CD4-positive, alpha-beta memory T cell (primary cell): ENCODE results near the gene PRICKLE1. TPM values are rescaled to one million over a fixed set of nuclear protein-coding genes. Genes with fewer than 3 reads are reported as not detected.
A peak's percentile ranks its signal among the peaks of the same experiment; 100 is the strongest.

ENCODE experiments used
- CTCF ChIA-PET: fragments of 350-600 bp; sonication (Branson Sonifier 250); formaldehyde crosslinking; loops from one replicate; lab custom pipeline; 2021; ENCODE audit warnings: inconsistent platforms; ENCODE audit not compliant: partially characterized antibody; lab: Charles Lee
- POLR2A ChIA-PET: fragments of 350-600 bp; sonication (Branson Sonifier 250); formaldehyde crosslinking; loops from one replicate; lab custom pipeline; 2021; ENCODE audit not compliant: partially characterized antibody; lab: Charles Lee
- DNase-seq, 5 donors: peaks; one replicate each; pipeline versions ENCODE4 v3.0.0 to v3.0.0-alpha.2; 2020 to 2022; ENCODE audit warnings: mixed read lengths in 1 of 5
- H3K27ac ChIP-seq: one replicate; pipeline ENCODE4 v1.7.0; 2013; ENCODE audit warnings: low read depth, low read length
- H3K27me3 ChIP-seq: 2 replicates; pipeline ENCODE4 v1.7.0; 2013; ENCODE audit warnings: mild to moderate bottlenecking, low read length, moderate library complexity; ENCODE audit not compliant: insufficient read depth
- H3K36me3 ChIP-seq: 2 replicates; pipeline ENCODE4 v1.7.0; 2013; ENCODE audit warnings: mild to moderate bottlenecking, low read length, moderate library complexity; ENCODE audit not compliant: insufficient read depth
- H3K4me1 ChIP-seq: 2 replicates; pipeline ENCODE4 v1.7.0; 2013; ENCODE audit warnings: mild to moderate bottlenecking, low read length, moderate library complexity; ENCODE audit not compliant: insufficient read depth
- H3K4me3 ChIP-seq, 2 donors: one replicate each; pipeline ENCODE4 v1.7.0; 2013; ENCODE audit warnings: low read length in 2 of 2, mild to moderate bottlenecking in 1 of 2
- H3K9me3 ChIP-seq, 2 donors: one replicate each; pipeline ENCODE4 v1.7.0; 2013; ENCODE audit warnings: low read length in 2 of 2, control low read depth in 1 of 2; ENCODE audit not compliant: control insufficient read depth in 1 of 2
- H3K27ac Mint-ChIP-seq, 7 donors: one replicate each; pipeline ENCODE4 v1.8.0; 2020 to 2021; ENCODE audit warnings: mixed read lengths in 7 of 7, mild to moderate bottlenecking in 6 of 7, inconsistent platforms in 3 of 7, moderate library complexity in 3 of 7
- H3K27me3 Mint-ChIP-seq, 2 donors: one replicate each; pipeline ENCODE4 v1.8.0; 2020 to 2021; ENCODE audit warnings: mixed read lengths in 2 of 2
- H3K36me3 Mint-ChIP-seq, 2 donors: one replicate each; pipeline ENCODE4 v1.8.0; 2020 to 2021; ENCODE audit warnings: mixed read lengths in 2 of 2, inconsistent platforms in 1 of 2, mild to moderate bottlenecking in 1 of 2
- H3K4me1 Mint-ChIP-seq, 4 donors: one replicate each; pipeline ENCODE4 v1.8.0; 2020 to 2021; ENCODE audit warnings: mixed read lengths in 4 of 4, mild to moderate bottlenecking in 1 of 4
- H3K4me3 Mint-ChIP-seq, 8 donors: one replicate each; pipeline ENCODE4 v1.8.0; 2020 to 2021; ENCODE audit warnings: mixed read lengths in 8 of 8, mild to moderate bottlenecking in 7 of 8, moderate library complexity in 6 of 8, inconsistent platforms in 3 of 8
- H3K9me3 Mint-ChIP-seq, 8 donors: one replicate each; pipeline ENCODE4 v1.8.0; 2020 to 2021; ENCODE audit warnings: mixed read lengths in 8 of 8, mild to moderate bottlenecking in 5 of 8, inconsistent platforms in 3 of 8, moderate library complexity in 1 of 8
- intact Hi-C: fragments of 100-400 bp; cut with micrococcal nuclease; formaldehyde crosslinking; loops from one replicate; pipeline ENCODE4 v1.15.1; 2023
- polyA plus RNA-seq, 2 donors: library from polyadenylated mRNA; unstranded; fragments of 300-500 nt; fragmentation: Illumina TruSeq; gene quantifications; one replicate each; pipeline ENCODE4 v1.2.3, GENCODE V29; 2021
- total RNA-seq, 2 experiments: library from RNA; stranded (reverse); gene quantifications; one replicate each; pipeline ENCODE4 v1.2.3, GENCODE V29; 2021

PRICKLE1 gene
- total and polyA plus RNA-seq, 4 experiments from 2014 or later, result not detected

- Histone ChIP-seq H3K27me3 (peaks cover 10% of the 10 kb centered on the region), H3K27ac (no peak overlapping the region), H3K36me3 (no peaks in the 10 kb centered on the region), H3K4me3 (no peak overlapping the region), H3K9me3 (no peaks in the 10 kb centered on the region), H3K4me1 (peaks cover 18% of the 10 kb centered on the region)
- POLR2A ChIA-PET, result no interaction called here
- no peak for DNase-seq
- Mint-ChIP-seq H3K4me1 (peaks cover 3 to 18% (median 16%) of the 10 kb centered on the region in 4 donors), H3K36me3 (no peaks in the 10 kb centered on the region), H3K9me3 (peaks cover 0 to 4% (median 0%) of the 10 kb centered on the region in 8 donors), H3K27me3 (peaks cover 36 to 40% of the 10 kb centered on the region in 2 donors), H3K27ac (no peak overlapping the region), H3K4me3 (peak overlapping the region; percentile 53 to 71 (median 68))
- CTCF ChIA-PET, result no interaction called here
- intact Hi-C loops, result no loop called here
Measured at GRCh38 chr12:42588524-42589464, 752 bp downstream of the PRICKLE1 start.

GRCh38 chr12:42587601-42588523 is 1.7 kb downstream of the PRICKLE1 start:
- POLR2A ChIA-PET, result no interaction called here
- CTCF ChIA-PET, result no interaction called here
- Mint-ChIP-seq H3K4me3 (peak overlapping the region in 6 of 8 donors; percentile 11 to 71 (median 64)), H3K4me1 (peaks cover 3 to 18% (median 16%) of the 10 kb centered on the region in 4 donors), H3K27ac (no peak overlapping the region), H3K9me3 (peaks cover 0 to 4% (median 0%) of the 10 kb centered on the region in 8 donors), H3K27me3 (peaks cover 35 to 42% of the 10 kb centered on the region in 2 donors), H3K36me3 (no peaks in the 10 kb centered on the region)
- H3K4me3 ChIP-seq, result no peak overlapping the region
- H3K36me3 ChIP-seq, result no peaks in the 10 kb centered on the region
- no peak overlapping the region for H3K27ac ChIP-seq
- H3K27me3 ChIP-seq, result peaks cover 10% of the 10 kb centered on the region
- H3K4me1 ChIP-seq, result peaks cover 18% of the 10 kb centered on the region
- intact Hi-C loops, result no loop called here
- H3K9me3 ChIP-seq, result no peaks in the 10 kb centered on the region
- no peak for DNase-seq

GRCh38 chr12:42586268-42586667 is 3.3 kb downstream of the PRICKLE1 start:
- peaks cover 34 to 36% of the 10 kb centered on the region in 2 donors for H3K27me3 Mint-ChIP-seq

GRCh38 chr12:42585841-42586216 is 3.7 kb downstream of the PRICKLE1 start:
- DNase-seq, result no peak
- Histone ChIP-seq H3K4me1 (peaks cover 16% of the 10 kb centered on the region), H3K27ac (no peak overlapping the region), H3K4me3 (no peak overlapping the region), H3K27me3 (peaks cover 8% of the 10 kb centered on the region), H3K36me3 (no peaks in the 10 kb centered on the region), H3K9me3 (no peaks in the 10 kb centered on the region)
- Mint-ChIP-seq H3K27me3 (peaks cover 32 to 33% of the 10 kb centered on the region in 2 donors), H3K36me3 (no peaks in the 10 kb centered on the region), H3K27ac (no peak overlapping the region), H3K4me1 (peaks cover 3 to 16% (median 15%) of the 10 kb centered on the region in 4 donors), H3K9me3 (peaks cover 0 to 4% (median 0%) of the 10 kb centered on the region in 8 donors), H3K4me3 (no peak overlapping the region)
- POLR2A ChIA-PET, result no interaction called here
- intact Hi-C loops, result no loop called here
- CTCF ChIA-PET, result no interaction called here

More at GRCh38 chr12:42586268-42586667, 3.3 kb downstream of the PRICKLE1 start:
- H3K36me3 Mint-ChIP-seq, result no peaks in the 10 kb centered on the region
- Histone ChIP-seq H3K36me3 (no peaks in the 10 kb centered on the region), H3K4me3 (no peak overlapping the region), H3K4me1 (peaks cover 18% of the 10 kb centered on the region), H3K27me3 (peaks cover 10% of the 10 kb centered on the region), H3K27ac (no peak overlapping the region), H3K9me3 (no peaks in the 10 kb centered on the region)
- ChIA-PET POLR2A (no interaction called here), CTCF (no interaction called here)
- H3K4me3 Mint-ChIP-seq, result no peak overlapping the region
- intact Hi-C loops, result no loop called here
- DNase-seq, result no peak
- peaks cover 0 to 4% (median 0%) of the 10 kb centered on the region in 8 donors for H3K9me3 Mint-ChIP-seq
- no peak overlapping the region for H3K27ac Mint-ChIP-seq
- H3K4me1 Mint-ChIP-seq, result peaks cover 3 to 18% (median 16%) of the 10 kb centered on the region in 4 donors

GRCh38 chr12:42585154-42585840 is 4.2 kb downstream of the PRICKLE1 start:
- no peak overlapping the region for H3K27ac ChIP-seq
- no peak overlapping the region for H3K4me3 ChIP-seq
- no peak for DNase-seq
- Mint-ChIP-seq H3K36me3 (no peaks in the 10 kb centered on the region), H3K27me3 (peaks cover 31% of the 10 kb centered on the region in 2 donors), H3K9me3 (peaks cover 0 to 5% (median 0%) of the 10 kb centered on the region in 8 donors), H3K4me3 (no peak overlapping the region), H3K4me1 (peaks cover 3 to 12% (median 10%) of the 10 kb centered on the region in 4 donors), H3K27ac (no peak overlapping the region)
- H3K9me3 ChIP-seq, result no peaks in the 10 kb centered on the region
- H3K36me3 ChIP-seq, result no peaks in the 10 kb centered on the region
- ChIA-PET CTCF (no interaction called here), POLR2A (no interaction called here)
- intact Hi-C loops, result no loop called here
- peaks cover 3% of the 10 kb centered on the region for H3K27me3 ChIP-seq
- peaks cover 11% of the 10 kb centered on the region for H3K4me1 ChIP-seq

GRCh38 chr12:42584651-42585111 is 4.9 kb downstream of the PRICKLE1 start:
- Histone ChIP-seq H3K4me1 (peaks cover 7% of the 10 kb centered on the region), H3K36me3 (no peaks in the 10 kb centered on the region), H3K27me3 (no peaks in the 10 kb centered on the region), H3K27ac (no peak overlapping the region), H3K9me3 (no peaks in the 10 kb centered on the region), H3K4me3 (no peak overlapping the region)
- ChIA-PET POLR2A (no interaction called here), CTCF (no interaction called here)
- H3K27ac Mint-ChIP-seq, result no peak overlapping the region
- H3K27me3 Mint-ChIP-seq, result peaks cover 29% of the 10 kb centered on the region in 2 donors
- no peak for DNase-seq
- no peaks in the 10 kb centered on the region for H3K36me3 Mint-ChIP-seq
- no peak overlapping the region for H3K4me3 Mint-ChIP-seq
- intact Hi-C loops, result no loop called here
- peaks cover 0 to 5% (median 0%) of the 10 kb centered on the region in 8 donors for H3K9me3 Mint-ChIP-seq
- H3K4me1 Mint-ChIP-seq, result peaks cover 3 to 10% (median 7%) of the 10 kb centered on the region in 4 donors
